NOMO-1 treated with DMSO at 0.1 percent for 48 hours (cell line): ENCODE results near the gene ADAM12.

ENCODE experiments used
- DNase-seq: peaks from one replicate; lab custom pipeline; 2025; ENCODE audit not compliant: unreplicated experiment; lab: John Stamatoyannopoulos, UW

ADAM12 gene

GRCh38 chr10:126218778-126219649 lies 169.3 kb downstream of the ADAM12 start:
- DNase-seq = no peak

GRCh38 chr10:126218174-126218573 lies 170.1 kb downstream of the ADAM12 start:
- no peak for DNase-seq

GRCh38 chr10:126216632-126216961 lies 171.7 kb downstream of the ADAM12 start:
- DNase-seq = no peak

- no peak for DNase-seq
Observed at GRCh38 chr10:126215746-126216631, 172.3 kb downstream of the ADAM12 start.

GRCh38 chr10:126214679-126215078 lies 173.6 kb downstream of the ADAM12 start:
- no peak for DNase-seq

GRCh38 chr10:126214021-126214420 lies 174.3 kb downstream of the ADAM12 start:
- no peak for DNase-seq

- DNase-seq = no peak
Observed at GRCh38 chr10:126212738-126213137, 175.5 kb downstream of the ADAM12 start.

- no peak for DNase-seq
Observed at GRCh38 chr10:126210051-126210651, 178.1 kb downstream of the ADAM12 start.

- no peak for DNase-seq
Observed at GRCh38 chr10:126209451-126209850, 178.8 kb downstream of the ADAM12 start.

GRCh38 chr10:126208726-126209302 lies 179.5 kb downstream of the ADAM12 start:
- no peak for DNase-seq

- DNase-seq = no peak
Observed at GRCh38 chr10:126207851-126208250, 180.4 kb downstream of the ADAM12 start.

- DNase-seq = no peak
Observed at GRCh38 chr10:126207313-126207771, 180.9 kb downstream of the ADAM12 start.

- DNase-seq = no peak
Observed at GRCh38 chr10:126205486-126206205, 182.6 kb downstream of the ADAM12 start.

GRCh38 chr10:126204320-126204719 lies 184.0 kb downstream of the ADAM12 start:
- DNase-seq = no peak

GRCh38 chr10:126203746-126204145 lies 184.5 kb downstream of the ADAM12 start:
- no peak for DNase-seq

- DNase-seq = no peak
Observed at GRCh38 chr10:126201603-126202002, 186.7 kb downstream of the ADAM12 start.

GRCh38 chr10:126199221-126199998 lies 188.9 kb downstream of the ADAM12 start:
- no peak for DNase-seq

GRCh38 chr10:126198681-126199080 lies 189.6 kb downstream of the ADAM12 start:
- no peak for DNase-seq

GRCh38 chr10:126197036-126197543 lies 191.2 kb downstream of the ADAM12 start:
- DNase-seq = no peak

GRCh38 chr10:126196281-126196680 lies 192.0 kb downstream of the ADAM12 start:
- DNase-seq = no peak
